ENCODE measurements around the gene LHPP. TPM values are rescaled to one million over a fixed set of nuclear protein-coding genes. Genes with fewer than 3 reads are reported as not detected.

Gene LHPP
- polyA plus RNA-seq, 2 of the 4 experiments (the other 2 are of a cell fraction): 14.4 to 18.6 TPM

- TF ChIP-seq GATA3 (IDR thresholded peaks at IDR 0.05; ENCODE audit: borderline replicate concordance): no peak
- no peak for TF ChIP-seq MAX (IDR thresholded peaks at IDR 0.05)
- TF ChIP-seq RARB (CRISPR knock-in tag; IDR thresholded peaks at IDR 0.05): no peak
- TF ChIP-seq ELK1 (IDR thresholded peaks at IDR 0.05; ENCODE audit: low read depth, low read length): no peak
- TF ChIP-seq TP53 (CRISPR knock-in tag; IDR thresholded peaks at IDR 0.05): no peak
- no peak for TF ChIP-seq CHD2 (IDR thresholded peaks at IDR 0.05; ENCODE audit: low read length, partially characterized antibody)
- TF ChIP-seq HOXB13 (CRISPR knock-in tag; IDR thresholded peaks at IDR 0.05; ENCODE audit: low read depth): no peak
- no peak for TF ChIP-seq SMC3 (IDR thresholded peaks at IDR 0.05)
- no peak for TF ChIP-seq EHMT2 (IDR thresholded peaks at IDR 0.05; ENCODE audit: low read depth)
- TF ChIP-seq BHLHE40 (IDR thresholded peaks at IDR 0.05; ENCODE audit: low read depth, low read length): no peak
- no peak for TF ChIP-seq ZFP36 (IDR thresholded peaks at IDR 0.05; ENCODE audit: borderline replicate concordance, partially characterized antibody)
- TF ChIP-seq CBX2 (IDR thresholded peaks at IDR 0.05; ENCODE audit: borderline replicate concordance, low read depth): no peak
These were observed 132.6 kb downstream of the LHPP start (continued) for GRCh38 chr10:124594240-124594639.

GRCh38 chr10:124595143-124595883 is 133.7 kb downstream of the LHPP start:
- 66% methylated on average over 4 of the region's 9 CpGs for WGBS (ENCODE audit: missing lambda C conversion rate)
- CTCF ChIA-PET: no interaction called here
- ATAC-seq: no peak

More at GRCh38 chr10:124595143-124595883, 133.7 kb downstream of the LHPP start:
- POLR2A ChIA-PET: no interaction called here
- TF ChIP-seq KDM1A (IDR thresholded peaks at IDR 0.05; ENCODE audit: low read depth): no peak
- TF ChIP-seq USF2 (IDR thresholded peaks at IDR 0.05): no peak
- no peak for TF ChIP-seq POLR2AphosphoS2 (conservative IDR thresholded peaks at IDR 0.05; ENCODE audit: low read length)
- no peak for TF ChIP-seq HDAC2 (IDR thresholded peaks at IDR 0.05)
- TF ChIP-seq MYC (IDR thresholded peaks at IDR 0.05; ENCODE audit: borderline replicate concordance, low read length): no peak
- TF ChIP-seq RNF2 (IDR thresholded peaks at IDR 0.05; ENCODE audit: borderline replicate concordance, low read depth): no peak
- no peak for TF ChIP-seq HEYL (CRISPR knock-in tag; IDR thresholded peaks at IDR 0.05)
- no peak for TF ChIP-seq ESRRA (IDR thresholded peaks at IDR 0.05; ENCODE audit: borderline replicate concordance, low read length)
- TF ChIP-seq JUN (IDR thresholded peaks at IDR 0.05): no peak
- TF ChIP-seq ATOH8 (CRISPR knock-in tag; IDR thresholded peaks at IDR 0.05; ENCODE audit: low read depth): no peak
- TF ChIP-seq RARB (CRISPR knock-in tag; IDR thresholded peaks at IDR 0.05): no peak
- TF ChIP-seq FOSL2 (IDR thresholded peaks at IDR 0.05): no peak
- TF ChIP-seq FOSL2 (CRISPR knock-in tag; IDR thresholded peaks at IDR 0.05): no peak
- no peak for TF ChIP-seq HOXB5 (CRISPR knock-in tag; IDR thresholded peaks at IDR 0.05)
- TF ChIP-seq SMC3 (IDR thresholded peaks at IDR 0.05): no peak
- TF ChIP-seq ELK1 (IDR thresholded peaks at IDR 0.05; ENCODE audit: low read depth, low read length): no peak
- TF ChIP-seq EHMT2 (IDR thresholded peaks at IDR 0.05; ENCODE audit: low read depth): no peak
- TF ChIP-seq JUNB (IDR thresholded peaks at IDR 0.05): no peak
- H3K9me3 ChIP-seq: peaks cover 7% of the 10 kb centered on the region
- H3K4me3 ChIP-seq: no peak overlapping the region
- DNase-seq (ENCODE audit: low read depth in 1 of 2, low spot score in 1 of 2) (no peak), FAIRE-seq (no peak)
- H3K4me2 ChIP-seq: no peak overlapping the region
- no peak overlapping the region for H3K27ac ChIP-seq
- H3K4me1 ChIP-seq: peaks cover 6% of the 10 kb centered on the region; the same call in 1 of the 3 replicates
